K562 (cell line): ENCODE data around the gene PTPRE. TPM values are rescaled to one million over a fixed set of nuclear protein-coding genes. Genes with fewer than 3 reads are reported as not detected.

Source experiments
- ATAC-seq: fragments of 200-7000 bp; cut with Tn5 transposase; 3 replicates; pipeline ENCODE4 v1.9.1; 2020; ENCODE audit warnings: moderate library complexity
- BruUV-seq: library from RNA; stranded (reverse); fragments of 400-500 nt; replicated peaks from 2 replicates; lab custom pipeline; 2021; lab: Mats Ljungman, UMichigan
- CTCF ChIA-PET: fragments of 300-600 bp; formaldehyde crosslinking; extraction: SDS; loops from one replicate; lab custom pipeline; 2021; ENCODE audit warnings: low intra/inter-chr PET ratio; lab: Yijun Ruan, JAX
- POLR2A ChIA-PET: fragments of 300-600, 350-650 bp; sonication (Branson Sonifier 250); formaldehyde crosslinking; extraction: SDS; loops from one replicate; lab custom pipeline; 2021; ENCODE audit warnings: antibody characterized with exemption, inconsistent platforms; lab: Yijun Ruan, JAX
- DNase-seq, 4 experiments: peaks; one replicate each; pipeline versions ENCODE4 v3.0.0 to v3.0.0-alpha.2; 2011 to 2018; ENCODE audit warnings: low spot score in 3 of 4, mixed read lengths in 3 of 4; ENCODE audit errors: extremely low read depth in 1 of 4
- FAIRE-seq: peaks from 2 replicates; lab custom pipeline; 2011; peaks lifted over from hg19 to GRCh38; lab: Jason Lieb, UNC
- H2AFZ ChIP-seq: 2 replicates; pipeline ENCODE4 v1.6.0; 2011; ENCODE audit warnings: low read depth, low read length, control low read depth, inconsistent platforms
- H3K27ac ChIP-seq: fragments of 200-600 bp; 3 replicates; pipeline ENCODE4 v1.8.0; 2011; ENCODE audit warnings: low read depth, mild to moderate bottlenecking, control low read depth, inconsistent platforms, low read length, moderate library complexity, mixed read lengths; ENCODE audit errors: extremely low read depth
- H3K27me3 ChIP-seq, 2 experiments: fragments of 300-600 bp in 1 of 2; 2 replicates in 1 of 2; 3 replicates in 1 of 2; pipeline versions ENCODE4 v1.6.0 to v1.8.0; 2011; ENCODE audit warnings: inconsistent platforms in 2 of 2, low read length in 2 of 2, mild to moderate bottlenecking in 1 of 2, mixed read lengths in 1 of 2, moderate library complexity in 1 of 2; ENCODE audit not compliant: control insufficient read depth in 2 of 2, insufficient read depth in 2 of 2
- H3K36me3 ChIP-seq: fragments of 300-600 bp; 3 replicates; pipeline ENCODE4 v1.8.0; 2011; ENCODE audit warnings: mild to moderate bottlenecking, low read length, inconsistent platforms; ENCODE audit not compliant: control insufficient read depth, insufficient read depth
- H3K4me1 ChIP-seq, 2 experiments: fragments of 200-600 bp in 1 of 2; replicated peaks in 1 of 2; 2 replicates in 1 of 2; 3 replicates in 1 of 2; pipeline versions ENCODE4 v1.5.1 to v1.8.0; 2011; ENCODE audit warnings: inconsistent platforms in 2 of 2, low read length in 2 of 2, mild to moderate bottlenecking in 1 of 2, mixed read lengths in 1 of 2, moderate library complexity in 1 of 2; ENCODE audit not compliant: control insufficient read depth in 2 of 2, insufficient read depth in 2 of 2
- H3K4me2 ChIP-seq: 2 replicates; pipeline ENCODE4 v1.6.1; 2011; ENCODE audit warnings: low read length, control low read depth, inconsistent platforms, mixed read lengths; ENCODE audit not compliant: insufficient read depth
- H3K4me3 ChIP-seq: fragments of 200-600 bp; sonication (generic), shearing (Covaris generic); 2 replicates; pipeline ENCODE4 v1.5.1; 2016; ENCODE audit warnings: control low read depth, inconsistent platforms
- H3K79me2 ChIP-seq: fragments of 200-600 bp; 3 replicates; pipeline ENCODE4 v1.8.0; 2011; ENCODE audit warnings: low read length, inconsistent platforms; ENCODE audit not compliant: control insufficient read depth, insufficient read depth
- H3K9ac ChIP-seq, 2 experiments: 2 replicates each; pipeline versions ENCODE4 v1.6.0 to v1.6.1; 2011; ENCODE audit warnings: low read depth in 2 of 2, low read length in 2 of 2, control low read depth in 1 of 2, inconsistent platforms in 1 of 2, mild to moderate bottlenecking in 1 of 2, mixed read lengths in 1 of 2; ENCODE audit not compliant: insufficient read depth in 1 of 2
- H3K9me1 ChIP-seq: one replicate; pipeline ENCODE4 v1.6.0; 2011; ENCODE audit warnings: inconsistent platforms, mild to moderate bottlenecking, low read length, moderate library complexity; ENCODE audit not compliant: control insufficient read depth, insufficient read depth
- H3K9me3 ChIP-seq: replicated peaks from 2 replicates; pipeline ENCODE4 v1.5.1; 2011; ENCODE audit warnings: low read depth, low read length, inconsistent platforms; ENCODE audit not compliant: control insufficient read depth, insufficient read depth
- H4K20me1 ChIP-seq: replicated peaks from 2 replicates; pipeline ENCODE4 v1.6.1; 2011; ENCODE audit warnings: low read length, inconsistent platforms, mixed read lengths; ENCODE audit not compliant: control insufficient read depth, insufficient read depth
- BCL6 ChIP-seq: fragments of 250-450 bp; sonication (Bioruptor Pico); IDR thresholded peaks from 2 replicates; pipeline ENCODE4 v1.4.0; 2020
- CHD1 ChIP-seq: fragments of 200-600 bp; sonication (generic); IDR thresholded peaks from one replicate; pipeline ENCODE4 v1.6.1; 2012; ENCODE audit warnings: mild to moderate bottlenecking, moderate library complexity, low read length, inconsistent platforms
- GABPA ChIP-seq: fragments of 200-800 bp; sonication (Bioruptor generic); conservative IDR thresholded peaks from 2 replicates; pipeline ENCODE4 v1.6.1; 2016; ENCODE audit warnings: low read depth, missing genetic modification characterization, missing compliant biosample characterization
- HMBOX1 ChIP-seq: sonication (generic); IDR thresholded peaks from 2 replicates; pipeline ENCODE4 v1.6.1; 2016
- MTA2 ChIP-seq: fragments of 450-650 bp; IDR thresholded peaks from 2 replicates; pipeline ENCODE4 v1.6.1; 2016; ENCODE audit warnings: low read depth
- OTX1 ChIP-seq: fragments of 450-650 bp; formaldehyde crosslinking; IDR thresholded peaks from 2 replicates; pipeline ENCODE4 v1.4.0; 2022; ENCODE audit warnings: mild to moderate bottlenecking
- WGBS: fragments of 100-300 bp; shearing (Covaris generic); methylation state at CpG from one replicate; pipeline ENCODE4 v1.1.6; 2016; ENCODE audit warnings: low coverage, mixed read lengths; ENCODE audit not compliant: insufficient coverage; ENCODE audit errors: missing lambda C conversion rate; 5-methylcytosine and 5-hydroxymethylcytosine counted together
- in situ Hi-C: fragments of 300-500 bp; cut with MboI; formaldehyde crosslinking; loops from 4 replicates; pipeline ENCODE4 v1.15.0; 2018; ENCODE audit warnings: inconsistent platforms, mixed read lengths
- intact Hi-C: fragments of 100-400 bp; cut with micrococcal nuclease; formaldehyde crosslinking; loops from 2 replicates; pipeline ENCODE4 v1.14.2; 2022
- polyA plus RNA-seq, 8 experiments: library from polyadenylated mRNA; depleted of rRNA in 4 of 8; stranded (reverse) in 5 of 8; unstranded in 3 of 8; fragments of >200 nt; fragmentation: Nextera tagmentation in 2 of 8; fragmentation: Illumina TruSeq in 1 of 8; extraction: Ambion mirVana in 2 of 8; extraction: Trizol in 1 of 8; gene quantifications; 2 replicates each; pipeline versions ENCODE4 v1.2.1 to v1.2.3, GENCODE V29; 2011 to 2014; ENCODE audit warnings: inconsistent platforms in 1 of 8, missing spikeins in 1 of 8
- total RNA-seq, 7 experiments: library from RNA; depleted of rRNA in 6 of 7; stranded (reverse); fragments of >200 nt in 6 of 7; fragmentation: Illumina TruSeq in 2 of 7; extraction: Trizol in 2 of 7; gene quantifications; 2 replicates each; pipeline versions ENCODE4 v1.2.1 to v1.2.3, GENCODE V29; 2011 to 2021; ENCODE audit warnings: low replicate concordance in 1 of 7

PTPRE gene
- total and polyA plus RNA-seq, 9 of the 15 experiments (the other 6 are each of a cell fraction or from before 2014, with no cell fraction given): 0.01 to 0.13 (median 0.04) TPM; not detected in 4

GRCh38 chr10:128017822-128018221, 110.9 kb downstream of the PTPRE start:
- ATAC-seq: no peak
- BruUV-seq: no TSS peak
- peaks cover 2 to 31% of the 10 kb centered on the region in 2 experiments; a peak in 3 of 5 replicates for H3K27me3 ChIP-seq
- no peak for TF ChIP-seq OTX1
- TF ChIP-seq MTA2: no peak
- TF ChIP-seq GABPA: no peak
- no peak for TF ChIP-seq CHD1
- TF ChIP-seq HMBOX1: no peak
- no peak for TF ChIP-seq BCL6 (CRISPR knock-in tag)
- TF ChIP-seq, all 486 proteins: peak for 0
- Histone ChIP-seq H3K9me3 (no peaks in the 10 kb centered on the region), H3K36me3 (no peaks in the 10 kb centered on the region), H3K9me1 (no peaks in the 10 kb centered on the region), H3K4me3 (no peak overlapping the region), H2AFZ (no peak overlapping the region), H3K4me1 (no peaks in the 10 kb centered on the region), H3K4me2 (no peak overlapping the region), H3K9ac (no peak overlapping the region), H4K20me1 (no peaks in the 10 kb centered on the region; the same call in 1 of the 2 replicates), H3K27ac (no peak overlapping the region), H3K79me2 (no peaks in the 10 kb centered on the region)
- intact Hi-C loops (loop anchor here (10.0 kb wide), 2 partner anchors 47 to 303 kb away; no protein-coding TSS in a partner anchor), in situ Hi-C loops (no loop called here)
- POLR2A ChIA-PET: no interaction called here
- CTCF ChIA-PET: no interaction called here
- FAIRE-seq: no peak
- DNase-seq: no peak
- 0% methylated on average over 1 of the region's 14 CpGs for WGBS
